Activated CD8-positive, alpha-beta memory T cell treated with anti-CD3 and anti-CD28 coated beads, Interleukin-2, amount 50 U/mL, for 48 hours (primary cell): Measurements from ENCODE around the gene PIGB.
"Not testable (repeated sequence)": the region's sequence is repeated elsewhere in the genome, so short reads cannot be mapped to it uniquely, and the experiment has no call there.

ENCODE experiments used
- DNase-seq: peaks from one replicate; pipeline ENCODE4 v3.0.0-alpha.2; 2020

Gene PIGB

GRCh38 chr15:55387027-55387426, 68.0 kb downstream of the PIGB start:
- DNase-seq: no peak

GRCh38 chr15:55389264-55389607, 70.2 kb downstream of the PIGB start:
- DNase-seq: no peak

GRCh38 chr15:55394694-55395093, 75.7 kb downstream of the PIGB start:
- no peak for DNase-seq

- DNase-seq: no peak
Measured at GRCh38 chr15:55398243-55398642, 79.2 kb downstream of the PIGB start.

- not testable (repeated sequence) for DNase-seq
Measured at GRCh38 chr15:55400050-55400449, 81.0 kb downstream of the PIGB start.

- DNase-seq: no peak
Measured at GRCh38 chr15:55401786-55402246, 82.8 kb downstream of the PIGB start.

- no peak for DNase-seq
Measured at GRCh38 chr15:55402707-55403106, 83.7 kb downstream of the PIGB start.

- DNase-seq: no peak
Measured at GRCh38 chr15:55403531-55403930, 84.5 kb downstream of the PIGB start.
